Upper lobe of left lung (tissue), 6 donors: Measurements from ENCODE around the gene TNFAIP2. TPM values are rescaled to one million over a fixed set of nuclear protein-coding genes. Genes with fewer than 3 reads are reported as not detected.
A peak's percentile ranks its signal among the peaks of the same experiment; 100 is the strongest.

Source experiments
- ATAC-seq, 2 donors: fragments of 200-7000 bp; cut with Tn5 transposase; one replicate each; pipeline ENCODE4 v1.9.1; 2022; ENCODE audit warnings: mild to moderate bottlenecking in 2 of 2, moderate library complexity in 2 of 2; ENCODE audit not compliant: low FRiP score in 2 of 2
- DNase-seq, 2 donors: peaks; one replicate each; pipeline ENCODE4 v3.0.0-alpha.2; 2019 to 2020
- H3K27ac ChIP-seq, 4 donors: fragments of 200-600 bp; sonication (generic); one replicate each; pipeline ENCODE4 v1.5.1; 2016 to 2019
- H3K27me3 ChIP-seq, 4 donors: fragments of 200-600 bp; sonication (generic); one replicate each; pipeline ENCODE4 v1.5.1; 2017 to 2019
- H3K36me3 ChIP-seq, 4 donors: fragments of 200-600 bp; sonication (generic); one replicate each; pipeline ENCODE4 v1.5.1; 2016 to 2019
- H3K4me1 ChIP-seq, 4 donors: fragments of 200-600 bp; sonication (generic); one replicate each; pipeline ENCODE4 v1.5.1; 2018 to 2019
- H3K4me3 ChIP-seq, 4 donors: fragments of 200-600 bp; sonication (generic); one replicate each; pipeline ENCODE4 v1.5.1; 2017 to 2019; ENCODE audit warnings: mild to moderate bottlenecking in 2 of 4, moderate library complexity in 1 of 4
- H3K9me3 ChIP-seq, 4 donors: fragments of 200-600 bp; sonication (generic); one replicate each; pipeline ENCODE4 v1.5.1; 2018 to 2019
- EP300 ChIP-seq, 4 donors: sonication (generic); formaldehyde crosslinking; IDR thresholded peaks; one replicate each; pipeline ENCODE4 v1.5.1; 2017; ENCODE audit warnings: antibody characterized with exemption in 4 of 4, control low read depth in 2 of 4
- POLR2A ChIP-seq, 4 donors: fragments of 450-650 bp; IDR thresholded peaks; one replicate each; pipeline ENCODE4 v1.5.1; 2016 to 2017; ENCODE audit warnings: antibody characterized with exemption in 4 of 4, mild to moderate bottlenecking in 2 of 4
- POLR2AphosphoS5 ChIP-seq, 2 donors: sonication (generic); formaldehyde crosslinking; IDR thresholded peaks; one replicate each; pipeline ENCODE4 v1.5.1; 2017; ENCODE audit warnings: antibody characterized with exemption in 2 of 2
- WGBS, 2 donors: methylation state at CpG; one replicate each; pipeline ENCODE4 v1.1.5; 2017 to 2018; 5-methylcytosine and 5-hydroxymethylcytosine counted together
- total RNA-seq, 6 donors: library from RNA; depleted of rRNA in 4 of 6; stranded (reverse); fragments of >200 nt in 4 of 6; gene quantifications; one replicate each; pipeline versions ENCODE4 v1.1.0 to v1.2.1, GENCODE V29; 2016 to 2021
- TF ChIP-seq, protein P1 (sequence below), 6 experiments: fragments of 450-650 bp in 4 of 6; fragments of 200-600 bp in 2 of 6; sonication (generic) in 2 of 6; IDR thresholded peaks; one replicate each; pipeline ENCODE4 v1.5.1; 2016 to 2019; ENCODE audit warnings: antibody characterized with exemption in 6 of 6
- donor health status: DM: no; HTN: no; CAD: no; lungs with moderate emphysema.
- donor health status: DM: no; HTN: yes; CAD: no; lungs with severe emphysema.

The TNFAIP2 gene
- total RNA-seq, 6 donors from 2014 or later = 51.2 to 542 (median 229) TPM

DNA sequence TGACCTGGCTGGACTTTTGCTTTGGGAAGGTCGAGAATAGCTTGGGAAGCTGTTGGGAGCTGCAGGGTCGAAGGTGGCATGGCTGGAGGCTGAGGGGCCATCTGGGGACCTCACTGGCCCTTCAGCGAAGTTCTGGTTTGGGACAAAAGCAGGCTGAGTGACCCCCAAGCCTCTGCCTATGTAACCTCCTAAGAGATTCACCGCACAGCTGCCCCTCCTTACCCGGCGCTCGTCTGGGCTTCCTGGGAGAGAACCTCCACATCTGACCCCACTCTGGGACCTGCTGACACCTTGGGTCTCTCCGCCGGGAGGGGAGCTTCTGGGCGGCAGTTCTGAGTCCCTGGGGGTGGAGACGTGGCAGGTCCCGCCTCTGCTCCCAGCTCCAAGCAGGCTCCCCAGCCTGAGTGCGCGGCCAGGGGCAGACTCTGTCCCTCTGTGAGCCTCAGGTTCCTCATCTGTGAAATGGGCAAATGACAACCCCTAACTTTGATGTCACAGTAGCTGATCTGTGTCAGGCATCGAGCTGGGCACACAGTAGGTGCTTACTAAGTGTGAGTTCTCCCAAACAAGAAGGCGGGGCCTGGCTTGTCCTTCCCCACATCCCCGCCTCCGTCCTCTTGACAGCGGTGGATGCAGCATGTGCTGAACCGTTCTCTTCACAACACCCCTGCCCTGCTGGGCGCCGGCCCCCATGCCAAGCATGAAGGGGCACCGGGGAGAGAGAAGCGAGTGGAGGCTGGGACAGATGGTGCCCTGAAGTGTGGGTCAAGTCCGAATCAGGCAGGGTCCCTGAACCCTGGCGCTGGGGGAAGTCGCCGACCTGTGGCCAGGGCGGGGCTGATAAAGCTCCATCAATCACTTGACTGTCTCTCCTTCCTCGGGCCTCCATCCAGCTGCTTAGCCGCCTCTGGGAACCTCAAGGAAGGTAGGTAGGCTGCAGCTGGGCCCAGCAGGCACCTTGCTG is 25.0 kb upstream of the TNFAIP2 start:
- no peaks in the 10 kb centered on the region for H3K9me3 ChIP-seq
- H3K4me1 ChIP-seq = peaks cover 10 to 26% (median 20%) of the 10 kb centered on the region in 4 donors
- DNase-seq (peak in 1 of 2 donors; percentile 76), ATAC-seq (no peak)
- peaks cover 0 to 19% (median 9%) of the 10 kb centered on the region in 4 donors for H3K27me3 ChIP-seq
- WGBS, 2 donors = 76 to 77% methylated on average over 19 to 21 of the region's 31 CpGs
- H3K27ac ChIP-seq = no peak overlapping the region
- TF ChIP-seq EP300 (IDR thresholded peaks at IDR 0.05) (no peak), POLR2A (IDR thresholded peaks at IDR 0.05) (no peak)
- TF ChIP-seq, protein P1, sequence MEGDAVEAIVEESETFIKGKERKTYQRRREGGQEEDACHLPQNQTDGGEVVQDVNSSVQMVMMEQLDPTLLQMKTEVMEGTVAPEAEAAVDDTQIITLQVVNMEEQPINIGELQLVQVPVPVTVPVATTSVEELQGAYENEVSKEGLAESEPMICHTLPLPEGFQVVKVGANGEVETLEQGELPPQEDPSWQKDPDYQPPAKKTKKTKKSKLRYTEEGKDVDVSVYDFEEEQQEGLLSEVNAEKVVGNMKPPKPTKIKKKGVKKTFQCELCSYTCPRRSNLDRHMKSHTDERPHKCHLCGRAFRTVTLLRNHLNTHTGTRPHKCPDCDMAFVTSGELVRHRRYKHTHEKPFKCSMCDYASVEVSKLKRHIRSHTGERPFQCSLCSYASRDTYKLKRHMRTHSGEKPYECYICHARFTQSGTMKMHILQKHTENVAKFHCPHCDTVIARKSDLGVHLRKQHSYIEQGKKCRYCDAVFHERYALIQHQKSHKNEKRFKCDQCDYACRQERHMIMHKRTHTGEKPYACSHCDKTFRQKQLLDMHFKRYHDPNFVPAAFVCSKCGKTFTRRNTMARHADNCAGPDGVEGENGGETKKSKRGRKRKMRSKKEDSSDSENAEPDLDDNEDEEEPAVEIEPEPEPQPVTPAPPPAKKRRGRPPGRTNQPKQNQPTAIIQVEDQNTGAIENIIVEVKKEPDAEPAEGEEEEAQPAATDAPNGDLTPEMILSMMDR (IDR thresholded peaks at IDR 0.05) = no peak
- H3K4me3 ChIP-seq = no peak overlapping the region
- H3K36me3 ChIP-seq = no peaks in the 10 kb centered on the region

DNA sequence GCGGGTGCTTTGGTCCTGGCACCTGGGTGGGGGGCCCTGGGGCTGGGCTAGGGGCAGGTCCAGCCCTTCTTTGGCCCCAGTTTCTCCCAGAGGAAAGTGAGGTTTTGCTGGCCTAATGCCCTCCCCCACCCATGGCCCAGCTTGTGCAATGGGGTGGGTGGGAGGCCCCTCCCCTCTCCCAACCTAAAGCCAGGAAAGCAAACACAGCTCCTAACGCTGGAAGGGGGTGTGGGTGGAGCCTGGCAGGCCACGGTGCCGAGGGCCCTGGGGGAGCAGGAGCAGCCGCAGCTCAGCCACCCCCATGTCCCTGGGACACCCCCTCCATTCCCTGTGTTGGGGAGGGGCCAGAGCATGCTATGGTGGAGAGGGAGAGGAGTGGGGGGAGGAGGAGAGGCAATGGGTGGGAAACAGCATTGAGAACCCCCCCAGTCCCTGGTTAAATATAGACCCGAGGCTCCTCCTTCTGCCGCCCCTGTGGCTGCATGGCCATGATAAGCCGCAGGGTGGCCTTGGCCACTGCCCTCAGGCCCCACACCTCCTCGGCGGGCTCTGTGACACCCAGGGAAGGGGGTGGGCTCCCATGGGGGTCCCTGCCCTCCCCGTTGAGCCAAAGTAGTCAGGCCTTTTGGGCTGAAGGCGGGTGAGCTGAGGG is 24.1 kb upstream of the TNFAIP2 start:
- H3K4me3 ChIP-seq = no peak overlapping the region
- DNase-seq (peak in 1 of 2 donors; percentile 59), ATAC-seq (no peak)
- H3K36me3 ChIP-seq = no peaks in the 10 kb centered on the region
- no peak for TF ChIP-seq POLR2A (IDR thresholded peaks at IDR 0.05)
- TF ChIP-seq POLR2AphosphoS5 (IDR thresholded peaks at IDR 0.05) = no peak
- TF ChIP-seq, protein P1 (IDR thresholded peaks at IDR 0.05) = no peak
- TF ChIP-seq EP300 (IDR thresholded peaks at IDR 0.05) = no peak
- peaks cover 0 to 27% (median 15%) of the 10 kb centered on the region in 4 donors for H3K27me3 ChIP-seq
- 28 to 54% methylated on average over 4 to 12 of the region's 12 CpGs for WGBS, 2 donors
- peaks cover 19 to 34% (median 26%) of the 10 kb centered on the region in 4 donors for H3K4me1 ChIP-seq
- no peak overlapping the region for H3K27ac ChIP-seq
- H3K9me3 ChIP-seq = no peaks in the 10 kb centered on the region

DNA sequence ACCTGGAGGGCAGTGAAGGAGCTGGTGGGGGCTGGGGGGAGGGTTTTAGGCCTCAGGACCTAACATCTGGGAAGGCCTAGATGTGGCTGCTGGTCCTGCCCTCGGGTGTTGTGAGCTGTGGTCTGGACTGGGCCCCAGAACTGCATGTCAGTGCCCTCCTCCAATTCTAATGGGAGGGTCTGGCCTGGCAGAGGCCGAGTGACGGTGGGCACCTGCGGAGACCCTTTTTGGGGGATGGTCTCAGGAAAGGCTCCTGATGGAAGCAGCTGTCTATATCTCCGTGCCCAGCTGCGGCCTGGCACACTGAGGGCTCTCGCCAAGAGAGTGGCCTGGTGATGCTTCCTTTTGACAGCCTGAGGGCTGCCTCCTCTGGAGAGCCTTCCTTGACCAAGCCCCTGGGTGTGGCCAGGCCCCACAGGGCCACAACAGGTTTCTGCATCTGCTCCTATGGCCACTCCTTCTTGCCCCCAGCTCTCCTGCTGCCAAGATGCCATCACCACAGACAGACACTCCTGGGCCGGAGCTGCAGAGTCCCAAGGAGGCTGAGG is 23.5 kb upstream of the TNFAIP2 start:
- TF ChIP-seq POLR2AphosphoS5 (IDR thresholded peaks at IDR 0.05) = no peak
- TF ChIP-seq POLR2A (IDR thresholded peaks at IDR 0.05) = no peak
- no peak for TF ChIP-seq EP300 (IDR thresholded peaks at IDR 0.05)
- TF ChIP-seq, protein P1 (IDR thresholded peaks at IDR 0.05) = no peak
- Histone ChIP-seq H3K36me3 (no peaks in the 10 kb centered on the region), H3K9me3 (no peaks in the 10 kb centered on the region), H3K27me3 (peaks cover 0 to 33% (median 19%) of the 10 kb centered on the region in 4 donors), H3K27ac (no peak overlapping the region), H3K4me1 (peaks cover 21 to 34% (median 26%) of the 10 kb centered on the region in 4 donors), H3K4me3 (no peak overlapping the region)
- 29 to 85% methylated on average over 1 to 8 of the region's 8 CpGs for WGBS, 2 donors
- peak in 1 of 2 donors; percentile 44 for DNase-seq
- no peak for ATAC-seq

DNA sequence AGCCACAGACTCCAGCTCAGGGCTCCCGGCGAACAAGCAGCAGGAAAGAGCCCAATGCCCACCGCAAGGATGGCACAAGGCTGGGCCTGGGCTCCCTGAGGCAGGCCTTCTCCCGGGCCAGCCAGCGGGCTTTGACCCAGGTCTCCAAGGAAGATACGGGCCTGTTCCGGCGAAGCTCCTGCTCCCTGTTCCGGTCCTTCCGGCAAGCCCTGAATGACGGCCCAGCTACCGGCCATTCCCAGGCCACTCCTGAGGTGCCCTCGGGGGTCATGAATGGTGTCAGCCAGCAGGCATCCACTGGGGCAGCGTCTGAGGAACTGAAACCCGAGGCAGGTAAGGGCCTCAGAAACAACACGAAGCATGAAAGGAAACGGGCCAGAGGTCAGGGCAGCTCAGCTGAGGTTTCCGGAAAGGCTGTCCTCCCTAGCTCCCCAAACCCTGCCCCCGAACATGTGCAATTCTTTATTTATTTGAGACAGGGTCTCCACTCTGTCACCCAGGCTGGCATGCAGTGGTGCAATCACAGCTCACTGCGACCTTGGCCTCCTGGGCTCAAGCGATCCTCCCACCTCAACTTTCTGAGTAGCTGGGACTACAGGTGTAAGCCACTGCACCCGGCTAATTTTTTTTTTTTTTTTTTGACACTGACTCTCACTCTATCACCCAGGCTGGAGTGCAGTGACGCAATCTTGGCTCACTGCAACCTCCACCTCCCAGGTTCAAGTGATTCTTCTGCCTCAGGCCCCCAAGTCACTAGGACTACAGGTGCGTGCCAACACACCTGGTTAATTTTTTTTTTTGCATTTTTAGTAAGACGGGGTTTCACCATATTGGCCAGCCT is 22.8 kb upstream of the TNFAIP2 start:
- H3K9me3 ChIP-seq = no peaks in the 10 kb centered on the region
- H3K4me3 ChIP-seq = no peak overlapping the region
- TF ChIP-seq POLR2A (IDR thresholded peaks at IDR 0.05) = no peak
- TF ChIP-seq POLR2AphosphoS5 (IDR thresholded peaks at IDR 0.05) = no peak
- TF ChIP-seq, protein P1 (IDR thresholded peaks at IDR 0.05) = no peak
- no peak for TF ChIP-seq EP300 (IDR thresholded peaks at IDR 0.05)
- 66 to 82% methylated on average over 12 to 24 of the region's 25 CpGs for WGBS, 2 donors
- ATAC-seq (no peak), DNase-seq (peak; percentile 47 to 72)
- H3K4me1 ChIP-seq = peaks cover 26 to 37% (median 28%) of the 10 kb centered on the region in 4 donors
- no peak overlapping the region for H3K27ac ChIP-seq
- H3K27me3 ChIP-seq = peaks cover 0 to 34% (median 20%) of the 10 kb centered on the region in 4 donors
- no peaks in the 10 kb centered on the region for H3K36me3 ChIP-seq
